GM19324 (cell line): ENCODE measurements around the gene PPP2R5B.
A peak's percentile ranks its signal among the peaks of the same experiment; 100 is the strongest.

ENCODE experiments used
- ATAC-seq: cut with Tn5 transposase; IDR thresholded peaks from one replicate; pipeline ENCODE4 v1.9.1; 2021; ENCODE audit warnings: mild to moderate bottlenecking, moderate library complexity; ENCODE audit not compliant: unreplicated experiment, low FRiP score

Gene PPP2R5B

DNA sequence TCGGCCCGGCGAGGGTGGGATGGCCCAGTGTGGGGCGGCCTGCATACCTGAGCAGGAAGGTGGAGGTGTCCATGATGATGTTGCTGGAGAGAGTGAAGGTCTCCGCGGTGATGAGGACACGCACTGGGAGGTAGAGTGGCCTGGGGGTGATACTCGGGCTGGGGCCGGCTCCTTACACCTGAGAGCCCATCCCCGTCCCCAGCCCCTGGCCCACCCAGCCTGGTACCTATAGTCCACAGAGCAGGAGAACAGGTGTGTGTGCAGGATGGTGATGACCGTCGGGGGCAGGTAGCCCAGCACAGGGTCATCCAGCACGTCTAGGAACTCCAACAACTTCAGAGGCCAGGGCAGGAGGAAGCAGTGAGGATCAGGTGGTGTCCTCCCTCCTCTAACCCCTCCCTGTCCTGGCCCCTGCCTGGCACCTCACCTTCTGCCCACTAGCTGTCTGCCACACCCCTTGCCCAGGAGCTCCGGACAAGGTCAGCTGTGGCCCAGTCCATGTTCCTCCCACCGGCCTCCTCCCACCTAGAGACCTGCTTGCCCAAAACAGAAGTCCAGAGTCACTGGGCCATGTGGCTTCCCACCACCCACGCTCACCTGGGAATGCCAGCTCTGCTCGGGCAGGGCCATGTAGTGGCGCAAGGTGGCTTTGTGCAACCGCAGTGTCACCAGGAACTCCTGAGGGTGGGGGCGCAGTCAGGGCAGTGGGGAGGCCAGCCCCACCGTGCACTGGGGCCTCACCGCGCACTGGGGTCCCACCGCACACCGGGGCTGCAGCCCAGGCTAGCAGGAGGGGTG, 18.8 kb upstream of the PPP2R5B start:
- ATAC-seq: no peak

DNA sequence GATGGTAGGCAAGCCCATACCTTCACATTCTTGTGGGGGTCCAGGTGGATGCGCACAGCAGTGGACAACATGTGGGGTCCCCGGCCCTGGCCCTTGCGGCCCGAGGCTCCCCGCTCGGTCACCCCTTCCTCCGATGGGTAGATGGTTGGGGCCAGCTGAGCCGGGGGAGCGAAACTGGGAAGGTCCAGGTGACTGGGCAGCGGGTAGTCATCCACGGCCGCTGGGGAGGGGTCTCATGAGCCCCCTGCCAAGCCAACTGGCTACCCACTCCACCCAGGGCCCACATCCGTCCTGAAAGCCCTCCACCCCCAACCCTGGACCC, 18.2 kb upstream of the PPP2R5B start:
- no peak for ATAC-seq

- ATAC-seq: no peak
These were observed 15.7 kb upstream of the PPP2R5B start for GRCh38 chr11:64908766-64909165.

GRCh38 chr11:64909653-64910343, 14.7 kb upstream of the PPP2R5B start:
- ATAC-seq: no peak

DNA sequence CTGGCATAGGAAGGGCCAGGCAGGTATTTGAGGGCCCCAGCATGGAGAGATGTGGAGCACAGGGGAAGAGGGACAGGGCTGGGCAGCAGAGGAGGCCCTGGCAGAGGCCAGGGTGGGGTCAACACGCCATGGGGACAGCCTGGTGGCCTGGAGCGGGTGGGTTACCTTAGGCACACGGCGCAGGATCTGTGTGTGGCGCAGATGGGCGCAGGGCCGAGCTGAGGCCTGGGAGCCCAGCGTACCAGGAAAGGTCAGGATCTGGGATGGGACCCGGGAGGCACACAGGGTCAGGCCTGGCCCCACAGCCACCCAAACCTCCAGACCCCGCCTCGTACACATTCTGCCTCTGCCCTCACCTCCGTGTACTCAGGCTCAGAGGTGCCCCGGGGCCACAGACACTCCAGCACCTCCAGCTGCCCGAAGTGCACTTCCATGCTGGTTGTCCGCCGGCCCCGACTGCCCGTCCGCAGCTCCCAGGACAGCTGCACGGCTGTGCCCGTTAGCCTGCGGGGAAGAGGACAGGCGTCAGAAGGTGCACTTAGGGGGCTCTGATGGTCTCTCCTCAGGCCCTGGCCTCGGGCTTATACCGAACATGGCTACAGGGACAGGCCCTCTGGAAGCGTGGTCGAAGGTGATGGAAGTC, 13.9 kb upstream of the PPP2R5B start:
- ATAC-seq: no peak

- ATAC-seq: no peak
These were observed 13.3 kb upstream of the PPP2R5B start for GRCh38 chr11:64911142-64911541.

DNA sequence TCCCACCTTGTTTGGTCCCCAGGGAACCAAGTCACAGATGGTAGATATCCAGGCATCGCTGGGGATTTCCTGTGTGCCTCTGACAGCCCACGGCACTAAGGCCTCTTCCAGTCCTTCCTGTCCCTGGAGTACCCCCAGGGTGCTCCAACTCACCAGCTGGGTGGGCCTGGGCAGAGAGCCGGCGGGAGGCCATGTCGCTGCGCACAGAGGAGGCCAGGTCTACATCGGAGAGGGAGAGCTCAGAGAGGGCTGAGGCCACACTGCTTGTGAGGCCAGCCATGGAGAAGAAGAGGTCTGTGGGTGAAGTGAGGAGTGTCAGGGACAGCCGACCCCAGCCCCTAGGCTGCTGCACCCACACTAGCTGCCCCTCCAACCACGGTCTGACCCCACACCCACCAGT, 12.8 kb upstream of the PPP2R5B start:
- ATAC-seq: no peak

- ATAC-seq: no peak
These were observed 11.2 kb upstream of the PPP2R5B start for GRCh38 chr11:64913171-64913727.

DNA sequence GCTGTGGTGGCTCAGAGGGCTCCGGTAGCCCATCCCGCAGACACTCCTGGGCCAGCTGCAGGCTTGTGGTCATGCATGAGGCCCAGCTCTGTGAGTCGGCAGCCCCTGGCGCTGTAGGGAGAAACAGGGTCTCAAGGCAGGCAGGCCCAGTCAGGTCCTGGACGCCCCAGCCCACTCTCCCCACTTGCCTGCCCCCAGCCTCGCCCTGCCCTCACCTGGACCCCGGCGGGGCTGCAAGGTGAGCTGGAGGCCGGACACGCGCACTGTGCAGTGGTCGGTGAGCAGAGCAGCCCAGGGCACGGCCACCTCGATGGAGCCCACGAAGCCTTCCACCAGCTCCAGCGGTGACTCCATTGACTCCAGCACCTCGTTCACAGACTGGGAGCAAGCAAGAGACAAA, 10.4 kb upstream of the PPP2R5B start:
- no peak for ATAC-seq

DNA sequence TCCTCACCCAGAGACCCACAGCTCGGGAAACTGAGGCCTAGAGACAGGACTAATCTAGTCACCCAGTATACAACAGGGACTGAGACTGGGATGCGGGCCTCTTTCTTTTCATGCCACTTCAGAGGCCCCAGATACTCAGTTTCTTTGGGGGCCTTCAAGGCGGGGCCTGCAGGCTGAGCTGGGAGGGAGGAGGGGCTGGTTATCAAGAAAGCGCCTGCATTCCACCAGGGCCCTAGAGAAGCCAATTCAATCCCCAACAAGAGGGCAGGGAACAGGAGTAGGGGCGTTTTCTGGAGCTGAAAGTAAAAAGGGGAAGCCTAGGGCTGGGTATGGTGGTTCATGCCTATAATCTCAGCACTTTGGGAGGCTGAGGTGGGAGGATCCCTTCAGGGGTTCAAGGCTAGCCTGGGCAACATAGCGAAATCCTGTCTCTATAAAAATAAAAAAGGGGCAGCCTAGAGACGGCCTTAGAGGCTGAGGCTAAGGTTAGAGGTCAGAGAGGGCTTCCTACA, 9.1 kb upstream of the PPP2R5B start:
- no peak for ATAC-seq

- ATAC-seq: no peak
These were observed 8.3 kb upstream of the PPP2R5B start for GRCh38 chr11:64916040-64916774.

- ATAC-seq: peak; percentile 95
These were observed 7.5 kb upstream of the PPP2R5B start, which contains the start of gene ATG2A for GRCh38 chr11:64916775-64917662. ATG2A (minus strand) TSS chr11:64917209; CDS start chr11:64917135, 74 bp downstream.

GRCh38 chr11:64917663-64917995, 6.9 kb upstream of the PPP2R5B start:
- no peak for ATAC-seq

DNA sequence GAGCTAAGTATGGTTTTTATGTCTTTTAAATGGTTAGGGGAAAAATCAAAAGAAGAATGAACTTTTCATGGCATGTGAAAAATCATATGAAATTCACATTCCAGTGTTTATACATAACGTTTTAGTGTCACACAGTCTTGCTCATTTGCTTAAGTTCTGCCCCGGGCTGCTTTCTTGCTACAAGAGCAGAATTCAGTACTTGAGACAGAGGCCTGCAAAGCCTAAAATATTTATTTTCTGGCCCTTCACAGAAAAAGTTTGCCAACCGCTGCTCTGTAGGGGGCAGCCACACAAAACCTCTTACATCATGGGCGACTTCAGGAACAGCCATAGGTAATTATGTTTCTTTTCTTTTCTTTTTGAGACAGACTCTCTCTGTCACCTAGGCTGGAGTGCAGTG, 6.5 kb upstream of the PPP2R5B start:
- no peak for ATAC-seq

DNA sequence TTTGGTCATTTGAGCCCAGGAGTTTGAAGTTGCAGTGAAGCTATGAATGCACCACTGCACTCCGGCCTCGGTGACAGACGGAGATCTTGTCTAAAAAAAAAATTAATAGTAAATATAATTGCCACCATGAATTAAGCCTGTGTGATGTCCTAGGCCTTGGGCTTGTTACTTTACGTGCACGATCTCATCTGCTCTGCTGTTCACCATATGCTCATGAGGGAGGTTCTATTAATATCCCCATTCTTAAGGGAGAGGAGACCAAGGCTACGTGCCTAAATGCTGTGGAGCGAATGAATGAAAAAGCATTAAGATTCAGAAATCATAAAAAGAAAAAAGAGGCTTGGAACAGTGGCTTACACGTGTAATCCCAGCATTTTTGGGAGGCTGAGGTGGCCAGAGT, 4.9 kb upstream of the PPP2R5B start:
- no peak for ATAC-seq

DNA sequence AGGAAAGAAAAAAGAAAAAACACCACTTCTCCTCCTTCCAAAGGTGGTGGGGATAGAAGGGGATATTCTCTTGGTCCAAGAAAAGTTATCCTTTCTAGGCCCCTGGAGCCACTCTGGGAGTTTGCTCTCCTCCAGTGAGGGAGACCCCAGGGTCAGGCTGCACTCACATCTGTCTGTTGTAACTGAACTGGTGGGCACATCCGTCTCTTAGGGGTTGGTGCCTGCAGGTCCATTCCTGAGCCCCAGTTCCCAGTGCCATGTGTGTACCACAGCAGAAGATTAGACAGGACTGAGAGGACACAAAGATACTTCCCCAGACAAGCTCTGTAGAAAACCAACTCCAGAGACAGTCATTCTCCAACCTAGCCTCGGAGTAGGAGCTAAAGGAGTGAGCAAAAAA, 4.4 kb upstream of the PPP2R5B start:
- no peak for ATAC-seq

DNA sequence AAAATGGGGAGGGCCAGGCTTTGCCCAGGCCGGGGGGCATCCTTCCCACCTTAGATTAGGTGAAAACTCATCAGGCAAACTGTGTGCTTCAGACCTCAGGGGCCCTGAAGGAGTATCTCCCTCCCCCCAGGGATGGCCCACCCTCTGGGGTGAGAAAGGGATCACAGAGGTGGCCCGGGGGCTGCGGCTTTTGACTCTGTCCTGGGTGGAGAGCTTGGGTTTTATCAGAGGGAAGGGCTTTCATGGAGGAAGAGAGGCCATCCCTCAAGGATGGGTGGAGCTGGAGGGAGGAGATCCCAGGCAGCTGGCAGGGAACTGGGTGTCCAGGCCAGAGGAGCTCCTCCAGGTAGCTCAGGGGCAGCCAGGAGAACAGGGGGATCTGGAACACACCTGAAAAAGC, 3.1 kb upstream of the PPP2R5B start:
- ATAC-seq: no peak

- no peak for ATAC-seq
These were observed 1.3 kb upstream of the PPP2R5B start for GRCh38 chr11:64923151-64923661.

GRCh38 chr11:64924910-64925284, 408 bp downstream of the PPP2R5B start:
- peak; percentile 9 for ATAC-seq
